Dedifferentiated amniotic fluid mesenchymal stem cell (primary cell): ENCODE results near the gene FES.
"Not testable (repeated sequence)": the region's sequence is repeated elsewhere in the genome, so short reads cannot be mapped to it uniquely, and the experiment has no call there.

Experiments
- DNase-seq: peaks from one replicate; pipeline ENCODE4 v3.0.0-alpha.2; 2016; ENCODE audit errors: extremely low spot score

Gene FES

GRCh38 chr15:90909976-90910375 lies 25.7 kb downstream of the FES start:
- no peak for DNase-seq

- DNase-seq: no peak
These were observed 26.4 kb downstream of the FES start for GRCh38 chr15:90910441-90911301.

GRCh38 chr15:90911302-90911623 lies 27.0 kb downstream of the FES start:
- no peak for DNase-seq

GRCh38 chr15:90911906-90912769 lies 27.8 kb downstream of the FES start:
- DNase-seq: no peak

GRCh38 chr15:90912770-90913075 lies 28.4 kb downstream of the FES start:
- no peak for DNase-seq

GRCh38 chr15:90913398-90913944 lies 29.2 kb downstream of the FES start:
- no peak for DNase-seq

GRCh38 chr15:90914305-90915080 lies 30.2 kb downstream of the FES start:
- no peak for DNase-seq

GRCh38 chr15:90915216-90915807 lies 31.0 kb downstream of the FES start:
- no peak for DNase-seq

- no peak for DNase-seq
These were observed 31.6 kb downstream of the FES start for GRCh38 chr15:90915808-90916440.

- no peak for DNase-seq
These were observed 32.2 kb downstream of the FES start for GRCh38 chr15:90916461-90916860.

- DNase-seq: no peak
These were observed 33.3 kb downstream of the FES start for GRCh38 chr15:90917569-90917968.

- no peak for DNase-seq
These were observed 33.9 kb downstream of the FES start for GRCh38 chr15:90918034-90918788.

- DNase-seq: no peak
These were observed 34.5 kb downstream of the FES start for GRCh38 chr15:90918835-90919234.

- no peak for DNase-seq
These were observed 37.6 kb downstream of the FES start for GRCh38 chr15:90921887-90922286.

- not testable (repeated sequence) for DNase-seq
These were observed 38.5 kb downstream of the FES start for GRCh38 chr15:90922712-90923322.

GRCh38 chr15:90924375-90924774 lies 40.1 kb downstream of the FES start:
- no peak for DNase-seq

GRCh38 chr15:90926766-90927165 lies 42.5 kb downstream of the FES start:
- DNase-seq: not testable (repeated sequence)

- DNase-seq: not testable (repeated sequence)
These were observed 43.8 kb downstream of the FES start for GRCh38 chr15:90928106-90928505.

GRCh38 chr15:90929246-90930019 lies 45.1 kb downstream of the FES start:
- DNase-seq: peak; percentile 18
